GM18861 (cell line): Measurements from ENCODE around the gene BMP4.

Experiments
- ATAC-seq: cut with Tn5 transposase; IDR thresholded peaks from one replicate; pipeline ENCODE4 v1.9.1; 2021; ENCODE audit not compliant: unreplicated experiment

Gene BMP4

DNA sequence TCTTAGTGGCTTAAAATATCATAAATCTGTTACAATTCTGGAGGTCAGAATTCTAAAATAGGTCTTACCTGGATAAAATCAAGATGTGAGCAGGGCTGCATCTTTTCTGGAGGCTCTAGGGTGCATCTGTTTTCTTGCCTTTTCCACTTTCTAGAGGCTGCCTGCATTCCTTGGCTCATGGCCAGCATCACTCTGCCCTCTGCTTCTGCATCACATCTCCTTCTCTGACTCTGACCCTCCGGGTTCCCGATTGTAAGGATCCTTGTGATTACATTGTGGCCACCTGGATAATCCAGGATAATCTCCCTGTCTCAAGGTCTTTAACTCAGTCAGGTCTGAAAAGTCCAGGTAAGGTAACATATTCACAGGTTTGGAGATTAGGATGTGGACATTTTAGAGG is 11.0 kb upstream of the BMP4 start:
- ATAC-seq: no peak

DNA sequence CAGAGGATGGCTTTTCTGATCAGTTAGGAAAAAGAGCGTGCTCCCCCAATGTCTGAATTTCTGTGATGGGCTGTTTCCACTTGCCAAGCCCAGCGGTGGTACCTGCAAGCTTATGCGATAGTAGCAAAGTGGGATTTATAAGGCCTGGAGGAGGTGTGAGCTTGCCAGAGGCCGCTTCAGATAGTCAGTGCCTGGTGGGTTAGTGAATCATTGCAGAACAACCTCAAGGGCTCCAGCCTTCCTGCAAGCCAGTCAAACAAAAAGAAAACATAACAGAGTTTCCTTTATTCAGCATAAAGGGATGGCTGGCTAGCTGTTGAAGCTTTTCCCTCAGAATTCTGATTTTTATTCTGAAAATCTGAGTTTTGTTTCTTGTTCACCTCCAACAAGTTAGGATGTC is 7.6 kb upstream of the BMP4 start:
- ATAC-seq: no peak

DNA sequence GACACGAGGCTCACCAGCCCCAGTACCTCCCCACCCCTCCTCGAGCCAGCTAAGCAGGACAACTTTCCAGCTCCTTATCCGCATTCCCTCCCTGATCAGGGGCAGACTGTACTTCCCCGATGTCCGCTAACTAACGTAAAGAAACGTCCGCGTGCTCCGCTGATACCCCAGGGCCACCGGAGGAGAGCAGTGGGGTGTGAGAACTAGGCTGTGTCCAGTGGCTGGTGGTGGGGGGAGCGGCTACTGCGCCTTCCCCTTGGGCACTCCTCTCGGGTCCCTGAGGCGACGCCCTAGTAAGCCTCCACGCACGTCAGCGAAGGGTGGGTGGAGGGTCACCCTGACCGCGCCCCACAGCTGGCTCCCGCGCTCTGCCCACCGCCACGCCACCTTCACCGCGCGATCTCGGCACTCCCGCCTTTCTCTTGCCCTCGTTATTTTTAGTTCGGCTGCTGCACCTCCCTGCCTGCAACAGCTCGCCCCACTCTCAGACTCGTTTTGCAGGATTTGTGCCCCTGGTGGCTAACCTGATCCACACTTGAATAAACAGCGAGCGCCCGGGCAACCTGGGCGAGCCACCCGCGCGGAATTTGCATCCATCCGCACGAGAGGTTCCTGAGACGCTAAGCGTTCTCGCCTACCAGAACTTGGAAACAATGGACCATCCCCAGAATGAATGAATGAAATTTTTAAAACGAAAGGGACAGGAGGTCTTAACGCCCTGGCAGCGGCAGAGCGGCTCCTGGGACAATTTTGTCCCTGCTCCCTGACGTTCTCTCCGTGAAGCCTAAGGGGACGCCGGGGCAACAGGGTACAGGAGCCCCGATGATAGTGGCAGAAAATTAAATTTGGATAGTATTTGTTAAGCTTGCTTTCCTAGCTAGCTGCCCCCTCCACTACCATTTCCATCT is 6.9 kb upstream of the BMP4 start:
- no peak for ATAC-seq

DNA sequence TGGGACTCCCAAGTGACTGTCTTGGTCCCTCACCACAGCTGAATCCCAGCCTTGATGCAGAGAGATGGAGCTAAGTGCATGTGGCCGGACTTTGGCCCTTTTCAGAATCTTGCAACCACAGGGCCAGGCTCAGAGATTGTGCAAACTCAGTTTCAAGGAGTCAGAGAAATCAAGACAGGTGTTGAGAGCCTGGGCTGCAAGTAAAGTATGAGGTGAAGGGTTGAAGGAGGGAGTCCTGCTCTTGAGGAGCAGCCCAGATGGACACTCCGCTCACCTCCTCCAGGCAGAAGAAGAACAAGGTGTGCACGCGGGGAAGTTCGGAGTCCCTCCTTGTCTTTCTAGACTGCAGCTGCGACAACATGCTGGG is 6.3 kb upstream of the BMP4 start:
- no peak for ATAC-seq

DNA sequence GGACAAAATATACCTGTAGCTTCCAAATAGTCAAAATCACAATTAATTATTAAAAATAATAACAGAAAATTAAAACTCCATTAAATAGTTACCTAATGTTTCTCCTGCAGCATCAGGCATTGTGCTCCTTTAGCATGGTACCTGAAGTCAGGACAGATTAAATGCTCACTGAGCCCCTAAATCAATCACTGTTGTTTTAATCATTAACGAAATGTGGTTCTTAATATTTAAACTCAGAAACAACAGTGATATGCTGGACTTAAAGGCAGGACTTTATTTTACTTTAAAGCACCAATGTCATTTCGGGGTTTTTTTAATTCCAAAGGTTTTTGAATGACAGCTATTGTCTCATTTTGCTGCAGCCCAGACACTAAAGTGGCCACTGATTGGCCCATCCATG is 2.0 kb upstream of the BMP4 start:
- ATAC-seq: no peak

DNA sequence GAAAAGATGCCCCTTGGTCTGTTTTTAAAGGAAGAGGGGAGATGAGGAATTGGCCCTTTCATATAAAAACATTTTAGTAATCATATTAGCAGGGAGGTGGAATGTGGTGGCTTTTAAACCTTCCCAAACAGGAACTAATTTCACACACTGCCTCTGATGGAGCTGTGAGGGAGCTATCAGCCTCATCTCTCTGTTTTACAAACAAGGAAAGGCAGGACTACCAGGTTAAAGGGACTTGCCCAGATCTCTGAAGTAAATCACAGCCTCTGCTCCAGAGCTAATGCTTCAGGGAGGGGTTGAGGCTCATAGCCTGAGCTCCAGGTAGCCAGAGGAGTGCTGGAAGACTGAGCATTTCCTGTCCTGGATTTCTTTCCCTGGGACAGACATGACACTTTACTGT is 1.1 kb upstream of the BMP4 start:
- no peak for ATAC-seq

DNA sequence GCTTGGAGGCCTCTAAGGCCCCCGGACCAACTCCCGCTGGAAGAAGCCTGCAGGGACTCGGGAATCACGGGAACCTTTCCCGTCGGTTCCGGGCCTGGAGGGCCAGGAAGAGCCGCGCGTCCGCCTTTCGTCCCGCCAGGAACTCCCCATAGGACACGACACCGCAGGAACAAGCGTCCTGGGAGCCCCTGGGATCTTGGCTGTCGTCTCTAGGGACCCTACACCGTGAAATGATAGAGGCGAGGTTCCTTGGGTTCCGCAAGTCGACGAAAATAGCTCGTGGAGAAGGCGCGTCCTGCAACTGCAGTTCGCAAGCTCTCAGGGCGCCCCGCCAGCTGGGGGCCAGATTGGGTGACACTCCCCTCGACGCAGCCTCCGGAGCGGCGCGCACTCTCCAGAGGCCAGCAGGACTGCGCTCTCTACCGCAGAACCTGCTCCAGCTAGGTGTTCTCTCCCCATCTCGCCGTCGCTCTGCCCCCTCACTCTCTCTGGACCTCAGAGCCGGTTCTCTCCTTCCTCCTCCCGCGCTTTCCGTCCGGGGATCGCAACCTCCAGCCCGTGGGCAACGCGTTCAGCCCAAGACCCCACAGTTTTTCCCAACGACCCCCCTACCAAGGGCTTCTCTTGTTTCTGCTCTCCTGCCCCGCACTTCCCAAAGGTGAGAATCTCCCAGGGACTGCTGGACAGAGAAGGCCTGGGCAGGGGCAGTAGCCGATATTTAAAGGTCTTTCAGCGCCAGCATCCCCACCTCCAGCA is 776 bp downstream of the BMP4 start:
- no peak for ATAC-seq

DNA sequence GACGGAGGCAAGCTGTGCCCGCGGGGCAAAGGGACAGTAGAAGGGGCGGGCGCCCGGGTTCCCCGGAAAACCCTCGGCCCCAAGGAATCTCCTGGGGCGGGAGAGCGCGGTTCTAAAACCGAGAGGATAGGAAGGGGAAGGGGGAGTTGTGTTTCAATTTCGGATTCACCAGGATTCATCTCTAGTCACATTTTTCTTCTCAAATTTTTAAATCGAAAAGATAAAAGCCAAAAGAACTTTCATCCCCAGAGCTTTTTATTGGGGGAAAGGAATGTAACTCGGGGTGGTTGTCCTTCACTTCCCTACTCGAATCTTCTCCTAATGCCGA is 1.4 kb downstream of the BMP4 start:
- ATAC-seq: no peak

DNA sequence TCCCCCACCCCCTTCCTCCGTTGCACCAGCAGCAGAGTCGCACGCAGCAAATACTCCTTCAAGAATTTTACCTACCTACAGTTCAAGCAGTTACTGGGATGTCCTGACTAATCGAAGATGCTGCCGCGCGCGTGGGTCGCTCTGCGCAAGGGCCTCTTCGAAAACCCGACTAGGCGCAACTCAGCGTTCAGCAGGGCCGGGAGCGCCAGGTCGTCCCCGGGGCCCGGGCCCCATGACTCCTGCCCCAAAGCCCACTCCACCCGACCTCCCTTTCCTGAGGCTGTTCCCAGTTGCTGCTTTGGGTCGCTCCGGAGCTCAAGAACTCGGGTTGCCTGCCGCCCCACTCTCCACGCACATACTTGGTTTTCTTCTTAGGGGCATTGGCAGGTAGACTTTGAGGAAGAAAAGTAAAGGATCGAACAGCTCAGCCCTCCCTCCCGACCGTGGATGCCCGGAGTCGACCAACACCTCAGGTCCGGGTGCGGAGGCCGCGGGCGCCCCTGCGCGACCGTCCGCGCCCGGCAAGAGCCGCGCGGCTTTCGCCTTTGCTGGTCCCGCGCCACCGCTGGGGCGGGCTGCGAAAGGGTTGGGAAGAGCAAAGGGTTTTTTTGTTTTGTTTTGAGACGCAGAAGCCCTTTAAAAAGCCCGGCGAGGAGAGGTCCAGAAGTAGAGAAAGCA is 1.9 kb downstream of the BMP4 start:
- ATAC-seq: no peak

DNA sequence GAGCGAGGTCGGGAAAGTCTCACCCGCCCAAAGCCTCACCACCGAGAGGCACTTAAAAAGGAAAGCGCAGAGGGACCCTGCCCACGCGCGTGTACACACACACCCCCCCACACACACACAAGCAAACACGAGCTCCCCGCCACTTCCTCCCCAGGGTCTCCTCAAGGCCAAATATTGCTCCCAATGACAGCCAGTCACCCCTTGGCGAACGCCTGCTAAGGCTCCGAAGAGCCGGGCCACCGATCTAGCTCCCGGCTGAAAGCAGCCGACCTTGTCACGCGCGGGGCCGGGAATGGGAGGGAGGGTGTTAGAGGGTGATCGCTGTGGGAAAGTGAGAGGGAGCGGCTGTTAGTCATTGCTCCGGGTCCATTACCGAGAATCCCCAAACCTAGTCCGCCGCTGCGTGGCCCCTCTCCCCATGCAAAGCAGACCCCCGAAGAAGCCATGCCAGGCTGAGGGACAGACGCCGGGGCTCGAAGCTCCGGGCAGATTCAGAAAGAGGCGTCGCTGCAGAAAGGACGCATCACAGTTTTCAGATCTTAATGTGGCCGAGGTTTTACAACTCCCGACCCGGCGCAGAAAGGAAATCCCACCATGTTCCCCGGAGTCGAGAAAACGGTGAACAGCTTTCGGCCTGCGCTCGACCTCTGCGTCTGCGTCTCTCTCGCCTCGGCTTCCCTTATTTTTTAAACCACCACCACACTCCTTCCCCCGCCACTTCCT is 2.6 kb downstream of the BMP4 start:
- ATAC-seq: no peak

DNA sequence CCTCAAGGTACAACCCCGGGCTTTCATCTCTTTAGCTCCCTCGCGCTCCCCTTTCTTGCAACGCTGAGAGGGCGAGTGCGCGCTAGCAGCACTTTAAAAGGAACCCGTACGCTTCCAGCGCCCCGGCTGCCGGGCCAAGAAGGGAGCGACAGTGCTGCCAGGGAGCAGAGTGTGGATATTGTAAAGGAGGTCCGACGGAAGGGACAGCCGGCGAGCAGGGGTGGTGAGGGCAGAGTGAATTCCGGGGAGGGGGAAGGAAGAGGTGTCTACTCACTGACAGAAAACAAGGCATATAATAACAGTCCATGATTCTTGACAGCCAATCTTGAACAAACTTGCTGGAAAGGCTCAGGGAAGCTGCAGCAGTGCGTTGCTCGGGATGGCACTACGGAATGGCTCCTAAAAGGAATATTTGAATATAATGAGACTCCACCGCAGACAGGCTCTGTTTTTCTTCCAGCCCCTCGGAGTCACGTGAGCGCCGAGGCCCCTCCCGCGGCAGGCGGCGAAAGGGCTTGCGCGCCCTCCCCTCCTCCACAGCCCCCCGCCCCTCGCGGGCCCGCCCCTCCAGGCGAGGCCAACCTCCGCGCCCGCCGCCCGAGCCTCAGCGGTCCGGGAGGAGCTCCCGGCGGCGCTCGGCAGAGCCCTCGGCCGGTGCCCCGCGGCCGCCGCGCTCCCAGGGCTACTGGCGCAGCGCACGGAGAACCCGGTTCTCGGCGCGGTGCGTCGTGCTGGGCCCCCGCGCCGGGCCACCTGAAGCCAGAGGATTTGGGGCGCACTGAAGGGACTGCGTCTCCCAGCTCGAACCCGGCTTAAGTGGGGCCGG is 3.4 kb downstream of the BMP4 start:
- ATAC-seq: no peak

DNA sequence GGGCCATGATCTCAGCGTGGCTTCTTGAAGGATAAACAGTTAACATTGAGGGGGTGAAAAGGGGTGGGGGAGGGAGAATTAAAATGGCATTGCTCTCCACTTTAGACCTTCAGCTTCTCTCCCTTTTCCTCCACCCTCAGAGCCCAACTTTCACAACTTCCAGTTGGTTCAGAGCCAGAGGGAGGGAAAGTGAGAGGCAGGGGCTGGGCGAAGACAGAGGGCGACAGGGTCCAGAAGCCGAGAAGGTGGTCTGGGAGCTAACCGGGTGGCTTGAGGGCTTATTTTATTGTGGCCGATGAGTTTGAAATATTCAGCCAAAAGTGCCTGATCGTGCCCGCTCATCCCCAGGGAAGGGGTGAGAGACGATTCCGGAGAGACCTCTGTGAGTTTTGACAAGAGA is 4.1 kb downstream of the BMP4 start:
- ATAC-seq: no peak

DNA sequence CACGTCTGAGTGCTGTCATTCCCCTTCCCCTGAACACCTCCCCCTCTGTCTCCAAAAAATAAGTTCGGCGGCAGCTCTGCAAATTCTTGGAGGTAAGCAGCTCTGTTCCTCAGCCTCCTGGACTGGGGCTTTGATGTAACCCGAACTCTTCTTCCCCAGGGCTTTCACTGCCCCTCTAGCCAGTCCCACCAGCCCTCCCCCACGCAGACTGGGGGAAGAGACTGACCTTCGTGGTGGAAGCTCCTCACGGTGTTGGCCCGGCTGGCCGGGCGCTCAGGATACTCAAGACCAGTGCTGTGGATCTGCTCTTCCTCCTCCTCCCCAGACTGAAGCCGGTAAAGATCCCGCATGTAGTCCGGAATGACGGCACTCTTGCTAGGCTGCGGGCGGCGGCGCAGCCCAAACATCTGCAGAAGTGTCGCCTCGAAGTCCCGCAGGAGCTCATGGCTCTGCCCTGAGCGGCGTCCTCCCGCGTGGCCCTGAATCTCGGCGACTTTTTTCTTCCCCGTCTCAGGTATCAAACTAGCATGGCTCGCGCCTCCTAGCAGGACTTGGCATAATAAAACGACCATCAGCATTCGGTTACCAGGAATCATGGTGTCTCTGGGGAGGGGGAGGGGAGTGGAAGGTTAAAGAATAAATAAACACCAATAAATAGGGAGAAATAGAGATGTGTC is 4.9 kb downstream of the BMP4 start:
- no peak for ATAC-seq

DNA sequence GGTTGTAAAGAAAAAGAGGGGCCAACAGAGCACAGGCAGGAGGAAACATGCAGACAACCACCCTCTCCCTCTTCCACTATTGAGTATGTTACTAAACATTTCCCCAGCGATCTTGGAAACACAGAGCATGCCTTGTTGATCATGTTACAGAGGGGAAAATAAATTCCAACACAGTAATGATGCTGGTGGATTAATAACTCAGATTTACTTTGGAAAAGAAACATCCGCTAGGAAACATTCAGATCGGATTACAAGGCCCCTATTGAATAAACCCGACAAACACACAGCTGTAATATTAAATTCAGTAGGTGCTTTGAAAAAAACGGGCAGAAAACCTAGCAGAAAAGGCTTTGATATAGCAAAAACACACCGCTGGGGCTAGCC is 5.4 kb downstream of the BMP4 start:
- ATAC-seq: no peak

DNA sequence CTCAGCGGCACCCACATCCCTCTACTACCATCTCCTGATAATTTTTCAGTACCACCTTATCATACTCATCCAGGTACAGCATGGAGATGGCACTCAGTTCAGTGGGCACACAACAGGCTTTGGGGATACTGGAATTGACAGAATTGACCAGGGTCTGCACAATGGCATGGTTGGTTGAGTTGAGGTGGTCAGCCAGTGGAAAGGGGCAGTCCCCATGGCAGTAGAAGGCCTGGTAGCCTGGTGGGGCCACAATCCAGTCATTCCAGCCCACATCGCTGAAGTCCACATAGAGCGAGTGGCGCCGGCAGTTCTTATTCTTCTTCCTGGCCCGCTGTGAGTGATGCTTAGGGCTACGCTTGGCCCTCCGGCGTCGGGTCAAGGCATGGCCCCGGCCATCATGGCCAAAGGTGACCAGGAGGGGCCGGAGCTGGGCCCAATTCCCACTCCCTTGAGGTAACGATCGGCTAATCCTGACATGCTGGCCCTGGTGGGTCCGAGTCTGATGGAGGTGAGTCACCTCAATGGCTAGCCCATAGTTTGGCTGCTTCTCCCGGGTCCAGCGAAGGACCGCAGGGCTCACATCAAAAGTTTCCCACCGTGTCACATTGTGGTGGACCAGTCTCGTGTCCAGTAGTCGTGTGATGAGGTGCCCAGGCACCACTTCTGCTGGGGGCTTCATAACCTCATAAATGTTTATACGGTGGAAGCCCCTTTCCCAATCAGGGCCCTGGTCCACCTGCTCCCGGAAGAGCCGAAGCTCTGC is 6.4 kb downstream of the BMP4 start:
- no peak for ATAC-seq

DNA sequence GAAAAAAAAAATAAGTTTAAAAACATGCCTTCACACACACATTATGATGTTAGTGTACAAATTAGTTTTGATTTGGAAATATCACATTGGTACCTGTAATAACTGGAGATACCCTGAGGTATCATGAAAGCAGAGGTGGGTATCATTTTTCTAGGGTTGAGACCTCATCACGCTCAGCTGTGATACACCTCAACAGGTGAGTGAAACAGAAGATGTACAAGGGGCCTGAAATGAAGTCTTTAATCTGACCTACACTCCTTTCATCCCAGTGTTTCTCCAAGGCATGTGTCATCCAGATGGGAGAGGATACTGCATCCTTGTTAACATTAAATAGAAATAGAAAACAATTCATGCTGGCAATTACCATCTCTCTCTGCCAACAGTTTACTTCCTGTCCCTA is 7.4 kb downstream of the BMP4 start:
- no peak for ATAC-seq

DNA sequence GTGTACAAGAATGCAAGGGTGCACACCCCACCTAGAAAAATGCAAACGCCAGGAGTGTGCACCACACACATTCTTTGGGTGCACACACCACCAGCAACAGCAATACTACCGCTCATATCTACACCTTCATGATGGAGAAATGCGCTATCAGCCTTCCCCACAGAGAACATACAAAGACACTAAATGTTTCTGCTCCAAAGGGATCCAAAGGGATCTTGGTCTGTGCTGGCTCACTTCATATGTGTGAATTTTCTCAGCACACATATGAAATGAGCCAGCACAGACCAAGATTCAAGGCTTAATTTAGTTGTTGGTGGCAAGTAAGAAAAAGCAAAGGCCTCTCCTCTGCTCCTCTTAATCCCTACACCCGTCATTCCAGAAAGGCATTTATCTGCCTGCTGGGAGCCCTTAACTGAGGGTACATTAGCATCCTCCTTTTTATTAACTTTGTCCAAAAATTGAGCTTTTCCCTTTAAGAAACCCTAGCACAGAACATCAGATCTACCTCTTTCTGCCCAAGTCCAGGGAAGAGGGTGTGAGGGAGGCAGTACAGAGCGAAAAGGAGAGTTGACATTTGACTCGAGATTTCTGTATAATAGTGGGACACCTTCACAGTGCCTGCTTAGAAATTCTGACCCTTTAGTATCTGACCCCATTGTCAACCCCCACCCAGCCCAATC is 8.3 kb downstream of the BMP4 start:
- no peak for ATAC-seq

DNA sequence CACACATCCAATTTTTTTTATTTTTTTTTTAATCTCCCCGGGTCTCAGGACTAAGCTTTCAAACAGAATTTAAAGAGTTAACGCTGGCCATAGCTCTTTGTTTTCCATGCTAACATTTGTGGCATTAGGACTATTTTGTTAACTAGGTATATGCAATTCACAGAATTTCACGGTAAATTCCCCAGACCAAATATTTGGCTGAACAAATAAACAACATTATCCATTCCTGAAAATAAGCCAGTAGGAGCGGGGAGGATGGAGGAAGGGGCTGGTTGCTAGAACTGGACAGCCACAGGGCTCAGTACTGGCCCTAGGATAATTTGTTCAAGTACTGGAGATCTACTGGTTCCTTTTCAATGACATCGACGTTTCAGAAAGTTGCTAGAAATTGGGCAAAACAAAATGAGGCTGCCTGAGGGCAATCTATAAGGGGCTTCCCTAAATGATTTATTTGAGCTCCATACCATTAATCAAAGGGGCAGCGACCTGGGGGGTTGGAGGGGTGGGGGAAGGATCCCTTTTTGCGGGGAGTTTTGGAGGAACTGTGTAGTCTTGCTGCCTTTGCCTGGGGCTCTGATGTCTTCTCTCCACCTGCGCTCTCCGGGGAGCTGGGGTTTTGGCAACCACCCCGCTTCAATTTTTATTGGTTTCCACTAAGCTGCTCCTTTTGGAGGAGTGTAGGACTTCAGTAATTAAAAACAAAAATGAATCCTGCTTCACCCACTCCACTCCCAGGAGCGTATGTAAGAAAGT is 9.0 kb downstream of the BMP4 start:
- ATAC-seq: no peak
